Activated CD8-positive, alpha-beta memory T cell treated with anti-CD3 and anti-CD28 coated beads for 24 hours (primary cell): ENCODE measurements around the gene FER.
A peak's percentile ranks its signal among the peaks of the same experiment; 100 is the strongest.
"Not testable (repeated sequence)": the region's sequence is repeated elsewhere in the genome, so short reads cannot be mapped to it uniquely, and the experiment has no call there.

ENCODE experiments used
- DNase-seq: peaks from one replicate; pipeline ENCODE4 v3.0.0-alpha.2; 2020

FER gene

GRCh38 chr5:108748401-108749127 is 867 bp downstream of the FER start:
- DNase-seq: peak; percentile 97

- DNase-seq: no peak
Measured at GRCh38 chr5:108749128-108749861, 1.6 kb downstream of the FER start.

- no peak for DNase-seq
Measured at GRCh38 chr5:108753331-108753730, 5.6 kb downstream of the FER start.

GRCh38 chr5:108753877-108754276 is 6.2 kb downstream of the FER start:
- no peak for DNase-seq

- DNase-seq: no peak
Measured at GRCh38 chr5:108760512-108760911, 12.8 kb downstream of the FER start.

GRCh38 chr5:108762660-108763059 is 15.0 kb downstream of the FER start:
- no peak for DNase-seq

GRCh38 chr5:108763222-108763916 is 15.7 kb downstream of the FER start:
- no peak for DNase-seq

GRCh38 chr5:108765647-108766046 is 17.9 kb downstream of the FER start:
- DNase-seq: no peak

GRCh38 chr5:108766916-108767315 is 19.2 kb downstream of the FER start:
- not testable (repeated sequence) for DNase-seq

GRCh38 chr5:108769352-108769751 is 21.7 kb downstream of the FER start:
- no peak for DNase-seq

- no peak for DNase-seq
Measured at GRCh38 chr5:108772626-108773025, 24.9 kb downstream of the FER start.

GRCh38 chr5:108773330-108773729 is 25.6 kb downstream of the FER start:
- no peak for DNase-seq

- DNase-seq: not testable (repeated sequence)
Measured at GRCh38 chr5:108774079-108774478, 26.4 kb downstream of the FER start.

- not testable (repeated sequence) for DNase-seq
Measured at GRCh38 chr5:108777582-108777981, 29.9 kb downstream of the FER start.

GRCh38 chr5:108784577-108784976 is 36.9 kb downstream of the FER start:
- not testable (repeated sequence) for DNase-seq

- DNase-seq: no peak
Measured at GRCh38 chr5:108786806-108787483, 39.2 kb downstream of the FER start.

GRCh38 chr5:108788142-108788541 is 40.4 kb downstream of the FER start:
- no peak for DNase-seq

GRCh38 chr5:108793207-108793606 is 45.5 kb downstream of the FER start:
- DNase-seq: no peak

- not testable (repeated sequence) for DNase-seq
Measured at GRCh38 chr5:108794349-108794748, 46.7 kb downstream of the FER start.

GRCh38 chr5:108797396-108797795 is 49.7 kb downstream of the FER start:
- DNase-seq: no peak

- no peak for DNase-seq
Measured at GRCh38 chr5:108797986-108798385, 50.3 kb downstream of the FER start.

- DNase-seq: no peak
Measured at GRCh38 chr5:108798513-108799265, 51.0 kb downstream of the FER start.
